A549 treated with DMSO at 1 μM for 4 hours (cell line): ENCODE data around the gene NEURL4. TPM values are rescaled to one million over a fixed set of nuclear protein-coding genes. Genes with fewer than 3 reads are reported as not detected.

Experiments
- total RNA-seq: library from RNA; stranded (reverse); fragments of 200-300 nt; extraction: Qiagen RNA extraction; gene quantifications from 5 replicates; pipeline ENCODE4 v1.2.3, GENCODE V29; 2022; ENCODE audit warnings: low read depth

The NEURL4 gene
- 27.1 to 33.9 TPM (median 31.9 TPM) in 5 replicates for total RNA-seq

GRCh38 chr17:7328840-7329373 is at the start of gene NEURL4:
TSS of gene NEURL4 (minus strand) at chr17:7329335. CDS start at chr17:7329312, 23 bp downstream.

GRCh38 chr17:7355053-7355452 is 25.9 kb upstream of the NEURL4 start, which contains the start of gene TMEM95:
TSS of gene TMEM95 (plus strand) at chr17:7355156. CDS start at chr17:7355205, 49 bp downstream.

GRCh38 chr17:7351665-7352502 is 22.7 kb upstream of the NEURL4 start, which contains the start of gene KCTD11:
TSS of gene KCTD11 (plus strand) at chr17:7352162.

GRCh38 chr17:7336240-7337175 is 7.4 kb upstream of the NEURL4 start, which contains the start of gene ACAP1:
TSS of gene ACAP1 (plus strand) at chr17:7336529. CDS start at chr17:7336735, 206 bp downstream.

DNA sequence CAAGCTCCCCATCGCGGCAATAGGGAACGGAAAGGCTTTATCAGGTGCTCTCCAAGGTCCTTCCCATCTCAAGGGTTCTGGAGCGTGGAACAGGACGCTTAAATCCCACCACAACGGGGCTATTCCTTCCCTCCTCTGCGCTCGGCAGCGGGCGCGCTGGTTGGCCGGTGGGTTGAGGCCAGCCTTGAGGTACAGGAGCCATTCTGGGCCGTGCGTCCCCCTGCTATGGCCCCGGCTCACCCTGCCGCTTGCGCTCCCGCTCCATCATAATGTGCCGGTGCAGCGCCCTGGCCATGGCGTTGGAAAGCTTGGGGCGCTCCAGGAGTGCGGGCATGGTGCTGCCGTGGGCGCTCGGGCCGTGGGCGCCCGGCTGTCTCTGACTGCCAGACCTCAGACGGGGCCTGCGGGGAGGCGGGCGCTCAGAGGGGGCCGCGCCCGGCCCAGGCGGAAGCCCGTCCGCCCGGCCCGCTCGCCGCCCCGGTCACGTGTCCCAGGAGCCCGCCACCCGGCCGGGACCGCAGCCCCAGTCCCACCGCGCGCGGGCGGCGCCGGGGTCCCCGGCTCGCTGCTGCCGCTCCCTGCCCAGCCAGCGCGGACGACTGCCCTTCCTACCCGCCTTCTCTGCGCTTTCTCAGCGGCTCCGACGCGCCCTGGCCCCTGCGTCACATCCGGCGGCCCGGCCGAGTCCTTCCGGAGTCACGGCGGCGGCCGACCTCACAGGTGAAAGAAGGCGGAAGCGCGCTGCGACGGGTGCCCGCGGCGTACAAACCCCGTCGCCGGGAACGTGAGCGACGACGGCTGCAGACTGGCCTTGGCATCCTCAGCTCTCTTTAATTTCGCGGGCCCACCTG is 14.2 kb downstream of the NEURL4 start, which contains the start of gene GPS2:
TSS of gene GPS2 (minus strand) at position 642 of the 851 bp plus-strand sequence. CDS start at position 334, 308 bp downstream.

DNA sequence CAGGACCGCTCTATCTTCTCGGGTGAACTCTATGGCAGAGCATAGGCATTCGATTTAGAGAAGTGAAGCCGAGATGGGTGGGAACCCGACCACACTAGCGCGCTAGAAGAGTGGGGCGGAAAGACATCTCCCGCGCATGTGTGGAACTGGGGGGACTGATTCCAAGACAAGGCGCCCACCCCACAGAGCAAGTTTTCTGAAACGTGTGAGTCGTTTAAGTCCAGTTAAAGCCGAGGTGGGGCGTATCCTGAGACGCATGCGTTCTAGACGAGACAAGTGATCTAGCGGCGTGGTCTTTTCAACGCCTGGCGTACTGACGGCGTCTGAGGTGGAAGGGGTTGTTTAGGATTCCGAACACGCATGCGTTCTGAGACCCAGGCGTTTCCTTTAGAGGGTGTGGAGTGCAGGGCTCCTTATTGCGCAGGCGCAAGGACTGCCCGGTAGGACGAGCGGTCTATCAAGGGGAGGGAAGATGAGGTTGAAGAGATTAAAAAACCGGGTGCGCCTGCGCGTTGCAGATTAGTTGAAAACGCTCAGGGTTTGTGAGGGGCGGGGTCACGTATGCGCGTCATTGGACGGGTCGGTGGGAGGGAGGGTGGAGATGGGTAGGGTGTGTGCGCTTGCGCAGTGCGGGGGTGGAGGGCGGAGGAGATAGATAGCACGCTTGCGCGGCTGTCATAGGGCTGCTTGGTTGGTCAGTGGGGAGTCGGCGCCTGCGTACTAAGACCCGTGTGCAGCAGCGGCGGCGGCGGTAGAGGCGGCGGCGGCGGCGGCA is 22.0 kb downstream of the NEURL4 start, which contains the start of gene EIF5A:
TSS of gene EIF5A (plus strand) at position 718 of the 775 bp plus-strand sequence. CDS start 2,008 bp downstream, outside the sequence.

GRCh38 chr17:7294614-7295153 is 34.5 kb downstream of the NEURL4 start, which contains the start of gene YBX2:
TSS of gene YBX2 (minus strand) at chr17:7294639. CDS start at chr17:7294500, 139 bp downstream.

GRCh38 chr17:7281074-7281952 is 47.8 kb downstream of the NEURL4 start, which contains the start of gene SLC2A4:
TSS of gene SLC2A4 (plus strand) at chr17:7281718. CDS start at chr17:7281935, 217 bp downstream.

Other genes starting within 250 kb of the NEURL4 start
- gene CLEC10A, start 249.1 kb downstream of the NEURL4 start, total RNA-seq, result not detected in 5 replicates
- gene ASGR2, start 214.5 kb downstream of the NEURL4 start, total RNA-seq, result 0.07 to 0.19 TPM in 2 of 5 replicates, not detected in the others
- 1.1 to 1.7 TPM (median 1.2 TPM) in 5 replicates for gene ASGR1, start 150.0 kb downstream of the NEURL4 start, total RNA-seq
- 7.3 to 9.7 TPM (median 8.5 TPM) in 5 replicates for gene DLG4, start 109.5 kb downstream of the NEURL4 start, total RNA-seq
- 339 to 466 TPM (median 425 TPM) in 5 replicates for gene ACADVL, start 109.4 kb downstream of the NEURL4 start, total RNA-seq
- gene DVL2, start 94.8 kb downstream of the NEURL4 start, total RNA-seq, result 31.4 to 43.0 TPM (median 35.3 TPM) in 5 replicates
- gene PHF23, start 89.9 kb downstream of the NEURL4 start, total RNA-seq, result 90.3 to 102 TPM (median 93.3 TPM) in 5 replicates
- gene GABARAP, start 86.9 kb downstream of the NEURL4 start, total RNA-seq, result 605 to 729 TPM (median 704 TPM) in 5 replicates
- gene CTDNEP1, start 77.6 kb downstream of the NEURL4 start, total RNA-seq, result 208 to 246 TPM (median 226 TPM) in 5 replicates
- gene ELP5, start 77.1 kb downstream of the NEURL4 start, total RNA-seq, result 116 to 129 TPM (median 124 TPM) in 5 replicates
- 0.63 to 0.91 TPM (median 0.76 TPM) in 5 replicates for gene CLDN7, start 66.9 kb downstream of the NEURL4 start, total RNA-seq
- 0.13 to 0.27 TPM (median 0.16 TPM) in 5 replicates for gene SLC2A4, start 47.6 kb downstream of the NEURL4 start, total RNA-seq
- gene YBX2, start 34.7 kb downstream of the NEURL4 start, total RNA-seq, result 0.40 to 0.60 TPM (median 0.53 TPM) in 5 replicates
- 1,614 to 1,831 TPM (median 1,704 TPM) in 5 replicates for gene EIF5A, start 21.7 kb downstream of the NEURL4 start, total RNA-seq
- 75.1 to 106 TPM (median 95.2 TPM) in 5 replicates for gene GPS2, start 14.0 kb downstream of the NEURL4 start, total RNA-seq
- gene ACAP1, start 7.2 kb upstream of the NEURL4 start, total RNA-seq, result 3.9 to 7.6 TPM (median 4.2 TPM) in 5 replicates
- gene KCTD11, start 22.8 kb upstream of the NEURL4 start, total RNA-seq, result 12.5 to 15.9 TPM (median 13.7 TPM) in 5 replicates
- gene TMEM95, start 25.8 kb upstream of the NEURL4 start, total RNA-seq, result not detected in 5 replicates
- gene TNK1, start 51.8 kb upstream of the NEURL4 start, total RNA-seq, result 1.3 to 1.8 TPM (median 1.6 TPM) in 5 replicates
- 34.1 to 39.8 TPM (median 34.4 TPM) in 5 replicates for gene PLSCR3, start 65.2 kb upstream of the NEURL4 start, total RNA-seq
- 181 to 226 TPM (median 200 TPM) in 5 replicates for gene TMEM256, start 74.8 kb upstream of the NEURL4 start, total RNA-seq
- gene NLGN2, start 78.5 kb upstream of the NEURL4 start, total RNA-seq, result 15.4 to 21.5 TPM (median 18.0 TPM) in 5 replicates
- 0.08 TPM in 1 of 5 replicates, not detected in the others for gene SPEM1, start 91.0 kb upstream of the NEURL4 start, total RNA-seq
- gene SPEM2, start 96.3 kb upstream of the NEURL4 start, total RNA-seq, result 0.07 TPM in 1 of 5 replicates, not detected in the others
- 0.03 TPM in 2 of 5 replicates, not detected in the others for gene SPEM3, start 99.5 kb upstream of the NEURL4 start, total RNA-seq
- 10.3 to 13.9 TPM (median 12.1 TPM) in 5 replicates for gene TMEM102, start 106.1 kb upstream of the NEURL4 start, total RNA-seq
- 0.86 to 1.3 TPM (median 1.1 TPM) in 5 replicates for gene FGF11, start 110.2 kb upstream of the NEURL4 start, total RNA-seq
- gene CHRNB1, start 115.7 kb upstream of the NEURL4 start, total RNA-seq, result 5.4 to 7.8 TPM (median 7.1 TPM) in 5 replicates
- gene ZBTB4, start 150.3 kb upstream of the NEURL4 start, total RNA-seq, result 21.4 to 26.2 TPM (median 24.4 TPM) in 5 replicates
- gene SLC35G6, start 152.1 kb upstream of the NEURL4 start, total RNA-seq, result not detected in 5 replicates
- gene POLR2A, start 155.0 kb upstream of the NEURL4 start, total RNA-seq, result 69.1 to 95.1 TPM (median 80.5 TPM) in 5 replicates
- 8.4 to 13.8 TPM (median 11.7 TPM) in 5 replicates for gene TNFSF12, start 219.7 kb upstream of the NEURL4 start, total RNA-seq
- 0.53 to 0.94 TPM (median 0.70 TPM) in 5 replicates for gene TNFSF13, start 229.4 kb upstream of the NEURL4 start, total RNA-seq
- 90.8 to 107 TPM (median 105 TPM) in 5 replicates for gene SENP3, start 232.6 kb upstream of the NEURL4 start, total RNA-seq